ENCODE data around the gene KRTAP12-2.
"Not testable (repeated sequence)": the region's sequence is repeated elsewhere in the genome, so short reads cannot be mapped to it uniquely, and the experiment has no call there.

The KRTAP12-2 gene

GRCh38 chr21:44702111-44702972, 35.6 kb upstream of the KRTAP12-2 start:
- DNase-seq = no peak

- no peak for DNase-seq
Observed at GRCh38 chr21:44701541-44701940, 34.8 kb upstream of the KRTAP12-2 start.

GRCh38 chr21:44701023-44701400, 34.3 kb upstream of the KRTAP12-2 start:
- DNase-seq = no peak

- no peak for DNase-seq
Observed at GRCh38 chr21:44700101-44701022, 33.6 kb upstream of the KRTAP12-2 start.

- no peak for DNase-seq
Observed at GRCh38 chr21:44699502-44700001, 32.8 kb upstream of the KRTAP12-2 start.

GRCh38 chr21:44697811-44698734, 31.3 kb upstream of the KRTAP12-2 start:
- no peak for DNase-seq

GRCh38 chr21:44697172-44697810, 30.6 kb upstream of the KRTAP12-2 start, which contains the start of gene KRTAP10-12:
TSS of gene KRTAP10-12 (plus strand) at chr21:44697172. CDS start at chr21:44697202, 30 bp downstream.
- not testable (repeated sequence) for DNase-seq

- DNase-seq = no peak
Observed at GRCh38 chr21:44696572-44696971, 29.8 kb upstream of the KRTAP12-2 start.

- no peak for DNase-seq
Observed at GRCh38 chr21:44695641-44696040, 28.9 kb upstream of the KRTAP12-2 start.

GRCh38 chr21:44695184-44695583, 28.5 kb upstream of the KRTAP12-2 start:
- no peak for DNase-seq

GRCh38 chr21:44694776-44695175, 28.0 kb upstream of the KRTAP12-2 start:
- DNase-seq = no peak

- DNase-seq = no peak
Observed at GRCh38 chr21:44692798-44693512, 26.2 kb upstream of the KRTAP12-2 start.

GRCh38 chr21:44691686-44692085, 25.0 kb upstream of the KRTAP12-2 start:
- DNase-seq = no peak

- DNase-seq = not testable (repeated sequence)
Observed at GRCh38 chr21:44689740-44690139, 23.0 kb upstream of the KRTAP12-2 start.

GRCh38 chr21:44687671-44688070, 20.9 kb upstream of the KRTAP12-2 start:
- DNase-seq = no peak

GRCh38 chr21:44686843-44687561, 20.3 kb upstream of the KRTAP12-2 start:
- DNase-seq = no peak

GRCh38 chr21:44686000-44686781, 19.5 kb upstream of the KRTAP12-2 start:
- DNase-seq = no peak

- DNase-seq = not testable (repeated sequence)
Observed at GRCh38 chr21:44685050-44685449, 18.3 kb upstream of the KRTAP12-2 start.

- DNase-seq = no peak
Observed at GRCh38 chr21:44684483-44684882, 17.8 kb upstream of the KRTAP12-2 start.

Data from T1000 (cell line).